MM.1S (cell line): ENCODE results near the gene CRYBA2.

Experiments
- DNase-seq: peaks from one replicate; pipeline ENCODE4 v3.0.0-alpha.2; 2015
- H2AFZ ChIP-seq: fragments of 300-600 bp; sonication (generic); 2 replicates; pipeline ENCODE4 v1.6.0; 2016; ENCODE audit warnings: antibody characterized with exemption, low read length
- H3F3A ChIP-seq: fragments of 300-600 bp; sonication (generic); 2 replicates; pipeline ENCODE4 v1.6.1; 2016; ENCODE audit warnings: mild to moderate bottlenecking, antibody characterized with exemption, low read length, moderate library complexity, mixed read lengths; ENCODE audit not compliant: insufficient read depth
- H3K27ac ChIP-seq: fragments of 300-600 bp; sonication (generic); 2 replicates; pipeline ENCODE4 v1.5.1; 2016; ENCODE audit warnings: mild to moderate bottlenecking, low read length
- H3K27me3 ChIP-seq: fragments of 300-600 bp; sonication (generic); replicated peaks from 2 replicates; pipeline ENCODE4 v1.6.0; 2016; ENCODE audit warnings: low read length; ENCODE audit not compliant: insufficient read depth
- H3K36me3 ChIP-seq: fragments of 300-600 bp; sonication (generic); replicated peaks from 2 replicates; pipeline ENCODE4 v1.6.1; 2016; ENCODE audit warnings: mild to moderate bottlenecking, low read length, mixed read lengths; ENCODE audit not compliant: insufficient read depth
- H3K4me1 ChIP-seq: fragments of 300-600 bp; sonication (generic); 2 replicates; pipeline ENCODE4 v1.6.1; 2016; ENCODE audit warnings: low read length, mixed read lengths
- H3K4me2 ChIP-seq: fragments of 300-600 bp; sonication (generic); 2 replicates; pipeline ENCODE4 v1.6.0; 2016; ENCODE audit warnings: low read depth, low read length
- H3K4me3 ChIP-seq: fragments of 300-600 bp; sonication (generic); 2 replicates; pipeline ENCODE4 v1.5.1; 2016; ENCODE audit warnings: low read length, mixed read lengths
- H3K79me2 ChIP-seq: fragments of 300-600 bp; sonication (generic); 2 replicates; pipeline ENCODE4 v1.6.1; 2016; ENCODE audit warnings: mixed run types, low read length, mixed read lengths
- H3K9ac ChIP-seq: fragments of 300-600 bp; sonication (generic); 2 replicates; pipeline ENCODE4 v1.6.1; 2016; ENCODE audit warnings: low read length, mixed read lengths
- H3K9me2 ChIP-seq: fragments of 300-600 bp; sonication (generic); replicated peaks from 2 replicates; pipeline ENCODE4 v1.6.1; 2016; ENCODE audit warnings: mild to moderate bottlenecking, low read length, mixed read lengths; ENCODE audit not compliant: insufficient read depth
- H3K9me3 ChIP-seq: fragments of 300-600 bp; sonication (generic); replicated peaks from 2 replicates; pipeline ENCODE4 v1.6.1; 2016; ENCODE audit warnings: mild to moderate bottlenecking, low read length, mixed read lengths; ENCODE audit not compliant: insufficient read depth
- H4K20me1 ChIP-seq: fragments of 300-600 bp; sonication (generic); 2 replicates; pipeline ENCODE4 v1.6.1; 2016; ENCODE audit warnings: mild to moderate bottlenecking, low read length, moderate library complexity, mixed read lengths; ENCODE audit not compliant: insufficient read depth
- CTCF ChIP-seq: fragments of 300-600 bp; sonication (generic); IDR thresholded peaks from 2 replicates; pipeline ENCODE4 v1.5.1; 2016; ENCODE audit warnings: antibody characterized with exemption, low read length, mixed read lengths
- EZH2 ChIP-seq: fragments of 300-600 bp; sonication (generic); optimal IDR thresholded peaks from 2 replicates; pipeline ENCODE3; 2017; ENCODE audit warnings: low read depth, mild to moderate bottlenecking, antibody characterized with exemption, low read length, mixed read lengths
- EZH2phosphoT487 ChIP-seq: fragments of 300-600 bp; sonication (generic); IDR thresholded peaks from 2 replicates; pipeline ENCODE4 v1.6.1; 2018; ENCODE audit warnings: antibody characterized with exemption, low read length

CRYBA2 gene

GRCh38 chr2:218944759-218945404 lies 48.3 kb downstream of the CRYBA2 start:
- H3K4me1 ChIP-seq = no peaks in the 10 kb centered on the region
- H3K9me3 ChIP-seq = no peaks in the 10 kb centered on the region
- H2AFZ ChIP-seq = no peak overlapping the region
- TF ChIP-seq CTCF = no peak
- TF ChIP-seq EZH2 = no peak
- TF ChIP-seq EZH2phosphoT487 = no peak
- no peak overlapping the region for H3K4me2 ChIP-seq
- H3K9me2 ChIP-seq = no peaks in the 10 kb centered on the region
- H3K4me3 ChIP-seq = no peak overlapping the region
- peaks cover 15% of the 10 kb centered on the region for H3K27me3 ChIP-seq
- no peaks in the 10 kb centered on the region for H3K36me3 ChIP-seq
- H3F3A ChIP-seq = no peaks in the 10 kb centered on the region
- no peaks in the 10 kb centered on the region for H3K79me2 ChIP-seq
- H3K27ac ChIP-seq = no peak overlapping the region
- H3K9ac ChIP-seq = no peak overlapping the region
- no peak for DNase-seq
- H4K20me1 ChIP-seq = no peaks in the 10 kb centered on the region
